Measurements from ENCODE around the gene FXYD1.

DNA sequence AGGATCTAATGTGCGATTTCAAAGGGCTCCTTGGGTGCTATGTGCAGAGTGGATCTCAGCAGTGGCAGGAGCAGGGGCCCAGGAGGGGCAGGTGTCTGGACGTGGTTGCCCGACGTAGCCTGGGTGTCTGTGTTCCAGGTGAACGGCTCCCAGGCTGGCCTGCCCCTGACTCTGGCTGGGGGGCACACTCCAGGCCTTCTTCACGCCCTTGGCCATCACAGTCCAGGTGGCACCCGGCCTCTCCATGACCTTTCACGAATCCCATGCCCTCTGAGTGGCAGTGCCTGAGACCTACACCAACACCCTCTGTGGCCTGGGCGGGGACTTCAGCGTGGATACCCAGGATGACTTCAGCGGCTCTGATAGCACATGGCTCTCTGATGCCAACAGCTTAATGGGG, 34.3 kb upstream of the FXYD1 start:
- no peak for TF ChIP-seq CTCF (IDR thresholded peaks at IDR 0.05; ENCODE audit: insufficient read depth, low read length)
- TF ChIP-seq POLR2AphosphoS5 (IDR thresholded peaks at IDR 0.05; ENCODE audit: low read depth), result no peak
